Measurements from ENCODE around the gene KRT85. TPM values are rescaled to one million over a fixed set of nuclear protein-coding genes. Genes with fewer than 3 reads are reported as not detected.

The KRT85 gene
- total and polyA plus RNA-seq, 2 donors from 2014 or later: 0.58 TPM; not detected in 1

DNA sequence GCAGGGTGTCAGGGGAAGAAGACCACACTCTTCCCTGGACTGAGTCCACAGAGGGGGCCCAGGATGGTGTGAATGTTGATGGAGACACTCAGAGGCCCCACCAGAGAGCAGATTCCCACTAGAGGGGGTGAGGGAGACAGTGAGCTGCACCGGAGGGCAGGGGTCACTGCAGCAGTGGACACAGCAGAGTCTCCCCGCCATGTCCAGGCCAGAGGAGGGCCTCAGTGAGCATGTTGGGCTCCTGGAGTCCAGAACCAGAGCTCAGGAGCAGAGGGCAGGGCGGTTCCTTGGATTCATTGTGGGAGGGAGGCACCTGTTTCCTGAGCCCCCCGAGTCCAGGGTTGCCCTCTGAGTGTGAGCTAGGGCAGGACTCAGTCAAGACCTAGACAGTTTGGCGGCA, 40.6 kb upstream of the KRT85 start:
- DNase-seq (peak in 1 of 5 donors; percentile 22), FAIRE-seq (no peak)
- TF ChIP-seq, protein P1, sequence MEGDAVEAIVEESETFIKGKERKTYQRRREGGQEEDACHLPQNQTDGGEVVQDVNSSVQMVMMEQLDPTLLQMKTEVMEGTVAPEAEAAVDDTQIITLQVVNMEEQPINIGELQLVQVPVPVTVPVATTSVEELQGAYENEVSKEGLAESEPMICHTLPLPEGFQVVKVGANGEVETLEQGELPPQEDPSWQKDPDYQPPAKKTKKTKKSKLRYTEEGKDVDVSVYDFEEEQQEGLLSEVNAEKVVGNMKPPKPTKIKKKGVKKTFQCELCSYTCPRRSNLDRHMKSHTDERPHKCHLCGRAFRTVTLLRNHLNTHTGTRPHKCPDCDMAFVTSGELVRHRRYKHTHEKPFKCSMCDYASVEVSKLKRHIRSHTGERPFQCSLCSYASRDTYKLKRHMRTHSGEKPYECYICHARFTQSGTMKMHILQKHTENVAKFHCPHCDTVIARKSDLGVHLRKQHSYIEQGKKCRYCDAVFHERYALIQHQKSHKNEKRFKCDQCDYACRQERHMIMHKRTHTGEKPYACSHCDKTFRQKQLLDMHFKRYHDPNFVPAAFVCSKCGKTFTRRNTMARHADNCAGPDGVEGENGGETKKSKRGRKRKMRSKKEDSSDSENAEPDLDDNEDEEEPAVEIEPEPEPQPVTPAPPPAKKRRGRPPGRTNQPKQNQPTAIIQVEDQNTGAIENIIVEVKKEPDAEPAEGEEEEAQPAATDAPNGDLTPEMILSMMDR (IDR thresholded peaks at IDR 0.05; ENCODE audit: borderline replicate concordance, extremely low read depth, insufficient read depth): no peak
- H3K4me3 ChIP-seq (ENCODE audit: low read length in 3 of 3): no peak overlapping the region
- no peak overlapping the region for H3K9ac ChIP-seq (ENCODE audit: low read length in 3 of 3)
- H3K36me3 ChIP-seq (ENCODE audit: control insufficient read depth in 2 of 3, insufficient read depth in 3 of 3, low read length in 3 of 3): no peaks in the 10 kb centered on the region
- intact Hi-C loops (cut with DNase I): no loop called here
- no peak overlapping the region for H3K27ac ChIP-seq (ENCODE audit: low read depth in 2 of 2, low read length in 2 of 2)
- H3K9me3 ChIP-seq (ENCODE audit: control insufficient read depth in 2 of 3, insufficient read depth in 1 of 3, low read length in 3 of 3): no peaks in the 10 kb centered on the region
- H3K27me3 ChIP-seq (ENCODE audit: control insufficient read depth, insufficient read depth, low read length): no peaks in the 10 kb centered on the region
- H3K4me1 ChIP-seq (ENCODE audit: control insufficient read depth in 2 of 3, insufficient read depth in 2 of 3, low read depth in 1 of 3, low read length in 3 of 3): no peaks in the 10 kb centered on the region

DNA sequence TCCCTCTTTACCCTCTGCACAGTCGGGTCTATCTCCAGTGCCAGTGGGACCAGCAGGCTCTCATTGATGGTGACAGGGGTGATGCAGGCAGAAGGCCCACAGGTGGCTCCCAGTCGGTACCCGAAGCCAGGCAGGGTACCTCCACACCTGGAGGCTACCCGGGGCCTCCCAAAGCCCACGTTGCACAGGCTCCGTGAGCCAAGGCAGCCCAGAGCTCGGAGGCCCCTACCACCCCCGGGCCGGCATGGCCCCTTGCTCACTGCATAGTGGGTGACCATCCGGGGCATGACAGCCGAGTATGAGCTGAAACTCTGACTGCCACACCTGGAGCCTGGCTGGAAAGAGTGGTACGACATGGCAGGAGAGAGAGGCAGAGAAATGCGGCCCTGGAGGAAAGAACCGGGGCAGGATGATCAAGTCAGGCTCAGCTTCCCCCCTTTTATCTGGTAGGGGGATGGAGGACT, 38.7 kb upstream of the KRT85 start, which contains the start of gene KRT82:
Gene KRT82, minus strand, starts transcription at position 414 of the 464 bp plus-strand sequence. Its CDS starts 58 bp downstream, at position 356.
- H3K9me3 ChIP-seq (ENCODE audit: control insufficient read depth in 2 of 3, insufficient read depth in 1 of 3, low read length in 3 of 3): no peaks in the 10 kb centered on the region
- no peak for FAIRE-seq
- DNase-seq: peak in 1 of 5 donors; percentile 55
- no peak within 1 kb of the TSS for H3K27ac ChIP-seq (ENCODE audit: low read depth in 2 of 2, low read length in 2 of 2)
- H3K4me3 ChIP-seq (ENCODE audit: low read length in 3 of 3): no peak within 1 kb of the TSS
- H3K4me1 ChIP-seq (ENCODE audit: control insufficient read depth in 2 of 3, insufficient read depth in 2 of 3, low read depth in 1 of 3, low read length in 3 of 3): no peaks in the 10 kb centered on the region
- H3K36me3 ChIP-seq (ENCODE audit: control insufficient read depth in 2 of 3, insufficient read depth in 3 of 3, low read length in 3 of 3): no peaks in the 10 kb centered on the region
- no peaks in the 10 kb centered on the region for H3K27me3 ChIP-seq (ENCODE audit: control insufficient read depth, insufficient read depth, low read length)
- no peak within 1 kb of the TSS for H3K9ac ChIP-seq (ENCODE audit: low read length in 3 of 3)
- intact Hi-C loops (cut with DNase I): no loop called here
- TF ChIP-seq, protein P1 (IDR thresholded peaks at IDR 0.05; ENCODE audit: borderline replicate concordance, extremely low read depth, insufficient read depth): no peak

DNA sequence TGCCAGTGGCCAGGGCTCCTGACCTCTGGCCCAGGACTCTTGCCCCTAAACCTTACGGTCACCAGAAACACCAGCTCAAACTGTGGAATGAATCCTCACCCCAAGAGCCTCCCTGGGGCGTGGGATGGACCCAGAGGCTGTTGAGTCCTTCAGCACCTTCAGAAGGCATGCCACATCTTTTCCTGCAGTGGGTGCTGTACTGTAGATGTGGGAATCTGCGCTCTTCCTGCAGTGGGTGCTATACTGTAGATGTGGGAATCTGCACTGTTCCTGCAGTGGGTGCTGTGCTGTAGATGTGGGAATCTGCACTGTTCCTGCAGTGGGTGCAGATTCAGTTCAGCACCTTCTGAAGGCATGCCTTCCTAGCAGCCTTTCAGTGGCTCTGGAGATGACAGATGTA, 37.7 kb upstream of the KRT85 start:
- peak in 1 of 5 donors; percentile 4 for DNase-seq
- H3K4me1 ChIP-seq (ENCODE audit: control insufficient read depth in 2 of 3, insufficient read depth in 2 of 3, low read depth in 1 of 3, low read length in 3 of 3): no peaks in the 10 kb centered on the region
- no peaks in the 10 kb centered on the region for H3K27me3 ChIP-seq (ENCODE audit: control insufficient read depth, insufficient read depth, low read length)
- intact Hi-C loops (cut with DNase I): no loop called here
- no peak for FAIRE-seq
- TF ChIP-seq, protein P1 (IDR thresholded peaks at IDR 0.05; ENCODE audit: borderline replicate concordance, extremely low read depth, insufficient read depth): no peak
- no peak overlapping the region for H3K27ac ChIP-seq (ENCODE audit: low read depth in 2 of 2, low read length in 2 of 2)
- H3K9ac ChIP-seq (ENCODE audit: low read length in 3 of 3): no peak overlapping the region
- H3K9me3 ChIP-seq (ENCODE audit: control insufficient read depth in 2 of 3, insufficient read depth in 1 of 3, low read length in 3 of 3): no peaks in the 10 kb centered on the region
- H3K36me3 ChIP-seq (ENCODE audit: control insufficient read depth in 2 of 3, insufficient read depth in 3 of 3, low read length in 3 of 3): no peaks in the 10 kb centered on the region
- H3K4me3 ChIP-seq (ENCODE audit: low read length in 3 of 3): no peak overlapping the region

DNA sequence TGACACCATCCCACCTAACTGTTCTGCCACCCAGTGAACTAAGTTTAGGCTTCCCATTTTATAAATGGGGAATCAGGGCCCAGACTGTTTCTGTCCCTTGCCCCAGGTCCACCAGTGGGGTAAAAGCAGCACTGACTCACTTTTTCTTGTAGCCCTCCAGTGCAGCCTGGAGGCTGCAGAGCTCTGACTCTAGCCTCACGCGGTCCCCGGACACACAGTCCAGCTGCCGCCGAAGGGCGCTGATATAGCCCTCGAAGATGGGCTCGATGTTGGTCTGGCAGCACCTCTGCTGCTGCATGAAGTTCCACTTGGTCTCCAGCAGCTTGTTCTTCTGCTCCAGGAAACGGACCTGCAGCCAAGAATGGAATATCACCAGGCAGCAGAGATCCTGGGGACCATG, 36.3 kb upstream of the KRT85 start:
- TF ChIP-seq, protein P1 (IDR thresholded peaks at IDR 0.05; ENCODE audit: borderline replicate concordance, extremely low read depth, insufficient read depth): no peak
- intact Hi-C loops (cut with DNase I): no loop called here
- DNase-seq (peak in 1 of 5 donors; percentile 58), FAIRE-seq (no peak)
- Histone ChIP-seq H3K27ac (ENCODE audit: low read depth in 2 of 2, low read length in 2 of 2) (no peak overlapping the region), H3K27me3 (ENCODE audit: control insufficient read depth, insufficient read depth, low read length) (no peaks in the 10 kb centered on the region), H3K9ac (ENCODE audit: low read length in 3 of 3) (no peak overlapping the region), H3K4me3 (ENCODE audit: low read length in 3 of 3) (no peak overlapping the region), H3K36me3 (ENCODE audit: control insufficient read depth in 2 of 3, insufficient read depth in 3 of 3, low read length in 3 of 3) (no peaks in the 10 kb centered on the region), H3K9me3 (ENCODE audit: control insufficient read depth in 2 of 3, insufficient read depth in 1 of 3, low read length in 3 of 3) (no peaks in the 10 kb centered on the region), H3K4me1 (ENCODE audit: control insufficient read depth in 2 of 3, insufficient read depth in 2 of 3, low read depth in 1 of 3, low read length in 3 of 3) (no peaks in the 10 kb centered on the region)

Measured in kidney (tissue), 14 donors.